DMS 273 treated with DMSO at 0.1 percent for 48 hours (cell line): ENCODE results near the gene CEL.

Source experiments
- DNase-seq: peaks from one replicate; lab custom pipeline; 2025; lab: John Stamatoyannopoulos, UW

CEL gene

GRCh38 chr9:133103987-133104505 is 42.3 kb downstream of the CEL start:
- DNase-seq = no peak

GRCh38 chr9:133104718-133105460 is 43.1 kb downstream of the CEL start:
- DNase-seq = no peak

- DNase-seq = no peak
Observed at GRCh38 chr9:133105461-133105770, 43.6 kb downstream of the CEL start.

- no peak for DNase-seq
Observed at GRCh38 chr9:133106511-133107244, 44.9 kb downstream of the CEL start.

GRCh38 chr9:133107245-133107722 is 45.5 kb downstream of the CEL start:
- no peak for DNase-seq

- DNase-seq = no peak
Observed at GRCh38 chr9:133107961-133108793, 46.4 kb downstream of the CEL start.

- DNase-seq = no peak
Observed at GRCh38 chr9:133108794-133109641, 47.2 kb downstream of the CEL start.

- no peak for DNase-seq
Observed at GRCh38 chr9:133109931-133110650, 48.3 kb downstream of the CEL start.

- no peak for DNase-seq
Observed at GRCh38 chr9:133111808-133112662, 50.3 kb downstream of the CEL start.

GRCh38 chr9:133112663-133113026 is 50.9 kb downstream of the CEL start:
- no peak for DNase-seq

- no peak for DNase-seq
Observed at GRCh38 chr9:133113163-133113948, 51.6 kb downstream of the CEL start.

GRCh38 chr9:133113949-133114885 is 52.4 kb downstream of the CEL start:
- peak; percentile 54 for DNase-seq

- DNase-seq = no peak
Observed at GRCh38 chr9:133114886-133115603, 53.3 kb downstream of the CEL start.

- no peak for DNase-seq
Observed at GRCh38 chr9:133115604-133116345, 54.0 kb downstream of the CEL start.

- DNase-seq = no peak
Observed at GRCh38 chr9:133116346-133117231, 54.8 kb downstream of the CEL start.
